Renal cortex interstitium (tissue), 11 donors: Measurements from ENCODE around the gene SYNE2. TPM values are rescaled to one million over a fixed set of nuclear protein-coding genes. Genes with fewer than 3 reads are reported as not detected.

ENCODE experiments used
- DNase-seq, 11 donors: peaks; one replicate each; pipeline ENCODE4 v3.0.0-alpha.2; 2013; ENCODE audit warnings: low read depth in 9 of 11, low spot score in 4 of 11; ENCODE audit errors: extremely low read depth in 1 of 11
- polyA plus RNA-seq, 3 donors: library from polyadenylated mRNA; unstranded; fragments of 120-200 nt; gene quantifications; one replicate each; pipeline ENCODE4 v1.2.1, GENCODE V29; 2013; ENCODE audit not compliant: insufficient read length in 3 of 3

SYNE2 gene
- polyA plus RNA-seq, 3 donors = 113 to 171 (median 131) TPM

DNA sequence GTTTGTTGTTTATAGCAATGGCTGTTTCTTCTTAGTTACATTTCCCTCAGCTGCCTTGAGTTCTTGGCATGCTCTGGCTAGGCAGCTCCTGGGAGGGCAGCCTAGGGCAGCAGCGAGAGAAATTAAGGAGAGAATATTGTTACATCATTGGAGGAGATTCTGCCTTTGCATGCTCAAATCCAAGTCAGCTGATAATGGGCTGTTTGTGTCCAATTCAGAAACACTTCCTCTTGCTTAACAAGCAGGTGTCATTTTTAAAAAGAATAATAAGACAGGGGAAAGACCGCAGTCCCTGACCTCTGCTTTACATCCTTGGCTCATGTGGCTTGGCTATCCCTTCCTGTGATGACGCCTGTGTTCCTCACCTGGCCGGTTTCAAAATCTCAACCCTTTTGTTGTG is 364.5 kb downstream of the SYNE2 start:
- DNase-seq = no peak

DNA sequence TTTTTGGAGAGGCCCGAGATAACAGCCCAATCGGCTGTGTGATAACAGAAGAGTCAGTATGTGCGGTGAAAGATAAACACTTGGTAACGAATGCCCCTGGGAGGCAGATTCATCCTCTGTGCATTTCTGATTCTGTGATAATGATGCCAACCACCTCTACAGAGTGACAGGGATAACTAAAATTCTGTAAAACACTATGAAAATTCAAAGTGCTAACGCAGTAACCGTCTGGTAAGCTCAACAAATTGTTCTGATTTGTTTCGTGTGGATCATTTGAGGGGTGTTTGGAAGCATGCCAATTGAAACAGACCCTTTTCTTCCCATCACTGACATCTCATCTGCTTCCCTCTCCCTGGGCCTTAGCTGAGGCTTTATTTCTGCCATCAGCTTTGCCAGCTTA is 365.0 kb downstream of the SYNE2 start:
- no peak for DNase-seq

DNA sequence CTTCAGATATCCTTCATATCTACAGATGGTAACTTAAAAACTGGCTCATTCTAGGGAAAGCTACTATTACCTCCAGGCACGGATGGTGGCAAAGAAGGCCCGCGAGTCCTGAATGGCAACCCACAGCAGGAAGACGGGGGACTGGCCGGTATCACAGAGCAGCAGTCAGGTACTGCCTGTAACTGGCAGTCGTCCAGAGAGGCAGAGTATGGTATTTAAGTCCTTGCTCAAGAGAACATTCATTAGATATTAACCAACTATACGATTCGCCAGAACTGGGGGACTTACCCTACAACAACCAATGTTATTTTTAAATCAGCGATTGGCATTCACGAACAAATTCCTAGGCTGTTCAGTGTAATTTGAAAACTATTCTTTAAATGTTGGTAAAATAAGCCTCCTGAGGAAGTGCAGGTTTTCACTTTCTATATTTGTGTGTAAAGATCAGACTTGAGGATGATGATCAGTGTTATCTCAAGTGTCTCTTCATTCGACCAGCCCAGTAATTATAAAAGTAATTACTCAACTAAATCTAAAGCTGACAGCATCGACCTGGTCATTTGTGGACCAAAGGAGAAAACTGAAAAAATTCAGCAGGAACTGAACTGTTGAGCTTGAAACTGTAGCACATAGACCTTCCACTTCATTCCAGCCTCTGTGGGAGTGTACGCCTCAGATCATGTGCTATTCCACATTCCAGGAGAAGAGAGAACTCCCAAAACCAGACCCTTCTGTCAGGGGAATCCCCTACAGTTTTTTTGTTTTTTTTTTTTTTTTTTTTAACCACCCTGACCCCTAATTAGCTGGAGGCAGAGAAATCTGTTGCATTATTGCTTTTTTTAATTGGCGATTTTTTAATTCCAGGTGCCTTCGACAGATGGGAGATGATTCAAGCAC is 365.8 kb downstream of the SYNE2 start:
- DNase-seq = no peak

DNA sequence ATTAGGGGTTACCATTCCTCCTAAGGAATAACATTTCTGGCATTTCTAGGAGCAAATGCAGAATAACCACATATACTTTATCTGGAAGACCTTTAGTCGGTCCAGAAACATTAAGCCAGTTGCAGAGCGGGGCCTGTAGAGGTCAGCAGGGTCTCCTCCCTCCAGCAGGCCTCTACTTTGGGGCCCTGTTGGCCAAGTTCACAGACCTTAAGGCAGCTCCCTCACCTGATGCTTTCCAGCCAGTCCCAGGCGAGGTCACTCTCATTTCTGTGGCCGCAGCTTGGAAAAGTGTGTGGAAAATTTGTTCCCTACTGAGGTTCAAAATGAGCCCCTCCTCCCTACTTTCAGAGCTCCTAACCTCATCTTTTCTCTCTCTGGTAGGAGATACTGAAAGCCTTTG is 367.3 kb downstream of the SYNE2 start:
- DNase-seq = no peak

DNA sequence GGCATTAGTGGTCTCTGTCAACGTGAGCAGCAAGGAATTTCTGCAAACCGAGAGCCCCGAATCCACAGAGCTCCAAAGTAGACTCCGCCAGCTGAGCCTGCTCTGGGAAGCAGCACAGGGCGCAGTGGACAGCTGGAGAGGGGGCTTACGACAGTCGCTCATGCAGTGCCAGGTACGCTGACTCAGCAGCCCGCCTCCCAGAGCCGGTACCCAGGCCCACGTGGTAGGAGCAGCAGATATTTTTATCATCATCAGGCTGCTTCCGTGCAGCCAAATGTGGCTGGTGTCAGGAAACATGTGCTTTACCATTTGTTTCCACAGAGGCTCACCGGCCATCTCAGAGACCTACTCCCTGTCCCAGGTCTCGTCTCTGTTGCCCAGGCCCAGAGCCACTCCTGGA is 367.7 kb downstream of the SYNE2 start:
- DNase-seq = no peak

DNA sequence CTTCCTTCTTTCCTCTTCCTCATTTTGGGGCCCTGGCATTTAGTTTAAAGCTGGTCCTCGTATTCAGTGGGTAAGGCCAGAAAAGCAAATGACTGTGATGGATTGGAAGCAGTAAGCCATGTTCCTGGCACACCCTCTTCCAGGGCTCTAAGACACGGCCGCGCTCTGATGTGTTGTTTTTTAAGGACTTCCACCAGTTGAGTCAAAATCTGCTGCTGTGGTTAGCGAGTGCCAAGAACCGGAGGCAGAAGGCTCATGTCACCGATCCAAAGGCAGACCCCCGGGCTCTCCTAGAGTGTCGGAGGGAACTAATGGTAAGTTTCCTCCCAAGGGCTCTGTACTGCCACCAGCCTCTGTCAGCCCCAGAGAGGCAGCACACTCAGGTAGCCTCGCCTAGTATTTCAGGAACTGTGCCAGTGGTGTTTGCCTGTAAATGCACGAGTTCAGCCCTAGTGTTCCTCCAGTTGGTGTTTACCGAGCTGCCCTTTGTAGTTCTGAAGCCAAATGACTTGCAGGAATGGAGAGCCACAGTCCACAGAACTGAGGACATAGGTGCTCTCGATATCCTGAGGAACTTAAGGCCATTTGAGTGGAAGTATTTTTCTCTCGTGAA is 368.7 kb downstream of the SYNE2 start:
- no peak for DNase-seq

DNA sequence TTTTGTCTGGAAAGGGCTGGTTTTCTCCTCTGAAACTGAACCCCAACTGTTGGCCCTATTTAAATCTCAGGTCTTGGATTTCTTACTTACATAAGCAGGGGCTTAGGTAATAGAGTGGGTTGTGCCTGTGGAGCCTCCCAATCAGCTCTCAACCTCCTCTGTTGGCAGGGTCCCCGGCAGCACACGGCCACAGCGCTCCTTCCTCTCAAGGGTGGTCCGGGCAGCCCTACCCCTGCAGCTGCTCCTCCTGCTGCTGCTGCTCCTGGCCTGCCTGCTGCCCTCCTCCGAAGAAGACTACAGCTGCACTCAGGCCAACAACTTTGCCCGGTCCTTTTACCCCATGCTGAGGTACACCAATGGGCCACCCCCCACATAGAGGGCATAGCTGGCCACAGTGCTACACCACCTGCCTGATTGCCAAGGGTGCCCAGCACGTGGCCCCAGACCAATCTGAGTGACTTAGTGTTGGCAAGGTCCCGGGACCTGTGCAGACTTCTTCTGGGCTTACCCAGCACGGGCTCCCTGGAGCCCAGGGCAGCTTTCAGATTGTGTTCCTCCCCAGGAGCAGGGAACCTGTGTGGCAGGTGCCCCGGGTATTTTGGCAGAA is 372.4 kb downstream of the SYNE2 start:
- DNase-seq = no peak

DNA sequence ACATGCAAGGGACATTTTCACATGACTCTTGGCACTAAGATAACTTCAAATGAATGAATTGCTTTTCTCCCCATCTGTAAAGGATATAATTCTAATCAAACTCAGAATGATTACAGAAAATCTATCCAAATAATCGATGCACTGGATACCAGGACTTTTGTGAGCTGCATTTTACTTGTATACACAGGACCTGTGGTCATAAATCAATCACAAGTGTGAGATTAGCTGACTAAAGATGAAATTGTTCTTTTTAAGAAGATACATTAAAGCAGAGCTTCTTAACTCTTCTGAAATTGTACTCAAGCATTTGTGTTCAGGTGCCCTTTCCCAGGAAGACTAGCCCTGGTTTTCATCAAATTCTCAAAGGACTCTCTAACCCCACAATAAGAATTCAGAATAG is 375.1 kb downstream of the SYNE2 start:
- DNase-seq = no peak

DNA sequence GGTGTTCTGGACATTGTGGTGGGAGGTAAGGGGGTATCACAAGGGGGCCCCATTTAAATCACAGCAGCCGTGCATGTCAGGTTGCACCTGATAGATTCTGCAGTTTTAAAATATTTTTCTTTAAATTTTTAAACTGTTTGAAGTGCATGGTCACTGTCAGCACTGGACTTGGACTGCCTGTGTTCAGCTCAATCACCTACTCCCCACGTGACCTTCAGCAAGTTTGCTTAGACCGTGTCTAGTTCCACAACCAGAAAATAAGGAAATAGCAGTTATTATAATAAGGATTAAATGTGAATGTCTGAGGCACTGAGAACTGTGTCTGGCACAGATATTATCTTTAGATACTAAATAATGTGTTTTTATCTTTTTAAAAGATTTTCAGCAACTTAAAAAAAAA is 376.7 kb downstream of the SYNE2 start:
- no peak for DNase-seq

DNA sequence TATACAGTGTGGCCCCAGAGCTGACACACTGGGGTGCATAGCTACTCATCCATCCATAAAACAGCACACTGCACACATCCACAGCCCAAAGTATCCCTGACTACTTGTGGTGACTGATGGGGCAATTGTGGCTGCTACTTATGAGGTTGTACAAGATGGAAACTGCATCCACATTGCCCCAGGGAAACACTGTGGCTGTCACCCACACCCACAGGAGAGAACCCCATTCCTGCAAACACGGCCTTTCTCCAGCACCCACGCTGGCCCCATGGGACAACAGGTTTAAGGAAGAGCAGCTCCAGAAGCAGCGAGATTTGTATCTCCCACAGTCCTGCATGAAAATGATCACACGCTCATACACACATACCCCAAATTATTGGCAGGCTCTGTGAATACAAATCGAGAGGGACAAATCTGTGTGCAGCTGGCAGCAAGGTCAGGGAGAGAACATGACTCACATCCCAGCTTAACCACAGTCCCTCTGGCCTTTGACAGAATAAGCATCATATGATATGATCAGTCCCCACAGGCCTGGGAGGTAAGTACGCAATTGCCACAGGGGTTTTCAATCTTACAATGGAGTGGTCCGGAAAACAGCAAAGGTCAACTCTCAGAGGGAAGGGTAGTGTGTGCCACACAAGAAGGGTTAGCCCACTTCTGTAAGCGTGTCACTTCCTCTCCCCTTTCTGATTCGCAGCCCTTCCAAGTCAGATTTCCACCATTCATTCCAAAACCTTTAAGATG is 379.5 kb downstream of the SYNE2 start:
- no peak for DNase-seq

DNA sequence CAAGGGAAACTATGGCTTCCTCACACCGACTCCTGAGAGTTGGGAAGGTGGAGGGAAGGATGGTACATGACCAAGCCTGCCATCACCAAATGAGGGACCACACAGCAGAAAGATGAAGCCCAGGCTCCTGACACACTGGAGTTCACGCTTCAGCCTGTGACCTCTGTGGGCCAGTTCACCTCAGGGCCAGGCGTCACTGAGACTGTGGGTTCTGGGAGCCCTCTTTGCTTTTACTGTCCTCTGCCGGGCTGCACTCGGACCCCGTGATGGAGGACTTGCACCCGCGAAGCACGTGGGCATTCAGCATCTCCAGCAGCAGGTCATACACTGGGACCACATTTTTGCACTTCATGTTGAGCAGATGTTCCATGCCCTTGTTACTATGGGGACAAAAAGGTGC is 380.1 kb downstream of the SYNE2 start:
- no peak for DNase-seq

DNA sequence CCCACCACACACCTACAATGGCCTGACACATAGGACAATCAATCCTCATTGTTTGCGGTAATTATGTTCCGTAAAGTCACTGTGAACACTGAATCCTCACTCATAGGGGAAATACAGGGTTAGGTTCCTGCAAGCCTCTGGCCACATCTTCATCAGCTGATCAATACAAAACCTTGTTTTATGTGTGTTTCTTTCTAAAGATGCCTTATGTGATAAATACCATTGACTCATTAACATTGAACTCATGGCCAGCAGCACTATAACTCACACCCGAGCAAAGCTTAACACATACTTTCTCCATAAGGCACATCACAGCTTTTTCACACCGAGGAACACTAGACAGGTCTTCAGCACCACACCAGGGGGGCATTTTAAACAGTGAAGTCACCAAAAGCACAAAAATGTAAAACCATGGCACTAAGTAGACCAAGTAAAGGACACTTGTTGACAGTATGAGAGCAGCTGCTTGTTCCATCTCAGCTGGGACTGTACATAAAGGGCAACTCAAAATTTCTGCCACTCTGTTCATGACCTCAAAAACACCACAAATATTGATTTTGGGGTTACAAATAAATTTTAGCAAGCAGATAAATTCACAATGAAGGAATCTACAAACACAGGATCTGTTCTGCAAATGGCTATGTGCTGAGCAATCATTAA is 380.9 kb downstream of the SYNE2 start:
- DNase-seq = no peak

DNA sequence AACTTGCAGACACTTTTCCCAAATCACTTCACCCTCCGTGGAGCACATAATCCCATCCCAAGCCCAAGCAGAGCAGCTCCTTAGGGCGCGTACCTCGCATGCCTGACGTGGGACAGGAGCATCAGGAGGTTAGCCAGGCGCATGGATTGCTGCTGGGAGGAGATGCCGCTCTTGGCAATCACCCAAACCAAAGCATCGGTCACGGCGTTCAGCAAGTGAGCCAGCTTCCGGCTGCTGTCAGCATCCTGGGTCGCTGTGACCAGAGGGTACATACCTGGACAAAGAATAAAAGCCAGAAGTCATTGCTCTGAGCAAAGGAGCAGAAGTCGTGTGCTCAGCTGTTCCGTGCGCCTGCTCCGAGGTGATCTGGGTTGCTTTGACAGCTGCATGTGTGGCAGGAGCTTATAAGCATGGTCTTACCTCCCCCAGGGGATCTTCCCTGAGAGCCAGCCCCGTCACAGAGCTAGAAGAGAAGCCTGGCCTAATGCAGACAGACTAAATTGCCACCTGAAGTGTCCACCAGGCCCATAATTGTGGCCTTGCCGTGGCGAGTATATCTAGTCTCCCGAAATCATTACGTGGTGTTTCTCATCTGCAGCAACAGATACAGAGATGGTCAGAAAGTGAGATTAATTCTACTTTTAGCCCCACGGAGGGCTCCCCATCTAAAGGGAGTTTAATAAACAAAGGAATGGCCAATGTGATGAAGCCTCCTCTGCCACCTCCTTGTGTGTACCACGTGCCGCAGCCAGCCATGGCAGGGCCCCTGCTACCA is 382.3 kb downstream of the SYNE2 start:
- no peak for DNase-seq

DNA sequence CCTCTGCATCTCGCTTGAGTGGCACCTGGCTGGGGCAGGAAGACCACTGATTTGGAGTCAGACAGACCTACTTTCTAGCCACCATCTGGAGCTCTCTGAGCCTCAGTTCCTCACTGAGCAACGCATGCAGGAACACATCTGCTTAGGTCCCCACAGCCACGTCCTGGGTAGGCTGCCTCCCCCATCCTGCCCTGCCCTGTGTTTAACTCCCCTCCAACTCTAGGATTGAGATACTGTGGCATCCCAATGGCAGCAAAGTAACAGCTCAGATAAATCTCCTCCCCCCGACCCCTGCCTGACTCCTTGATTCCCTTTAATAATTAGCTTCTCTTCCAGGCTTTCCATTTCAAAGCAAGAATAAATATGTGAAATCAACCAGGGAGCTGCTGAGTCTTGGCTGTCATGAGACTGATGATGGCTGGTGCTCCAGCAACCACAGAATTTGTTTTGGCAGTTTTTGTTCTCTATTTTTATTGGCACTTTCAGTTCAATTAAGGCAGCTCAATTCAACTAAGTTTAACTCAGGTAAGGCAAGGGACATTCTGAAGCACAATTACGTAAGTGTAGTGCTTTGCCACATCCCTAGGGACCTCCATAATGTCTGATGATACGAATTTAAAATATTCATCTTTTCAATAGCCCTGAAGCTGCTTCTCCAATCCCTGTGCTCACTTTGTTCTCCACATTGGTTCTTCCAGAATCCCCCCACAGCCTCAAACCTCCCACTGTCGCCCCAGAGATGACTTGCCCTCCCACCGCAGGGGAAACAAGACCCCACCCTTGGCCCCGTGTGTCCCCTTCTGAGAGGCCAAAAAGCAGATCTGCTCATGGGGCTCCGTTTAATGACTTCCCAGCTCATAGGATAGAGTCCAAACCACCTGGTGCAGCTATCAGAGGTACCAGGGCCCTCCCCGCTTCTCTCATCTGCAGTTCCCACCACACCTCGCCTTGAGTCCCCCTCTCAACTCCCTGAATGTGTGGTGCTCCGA is 383.1 kb downstream of the SYNE2 start:
- no peak for DNase-seq

DNA sequence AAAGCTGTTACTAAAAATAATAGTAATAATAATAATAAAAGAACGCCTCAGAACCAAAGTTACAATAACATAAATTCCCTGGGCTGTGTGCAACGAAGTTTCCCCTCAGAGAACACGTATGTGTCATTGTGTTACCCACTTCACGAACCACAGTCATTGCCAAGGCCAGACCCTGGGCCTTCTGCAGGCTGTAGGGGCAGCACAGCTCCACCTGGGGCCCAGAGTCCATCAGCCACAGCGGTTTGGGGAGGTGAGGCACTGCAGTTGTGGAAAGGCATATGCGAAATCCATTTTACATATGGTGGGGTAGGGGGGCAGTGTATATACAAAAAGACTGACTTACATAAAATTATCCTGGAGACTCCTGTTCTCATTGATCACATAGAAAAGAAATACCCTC is 385.2 kb downstream of the SYNE2 start:
- no peak for DNase-seq

DNA sequence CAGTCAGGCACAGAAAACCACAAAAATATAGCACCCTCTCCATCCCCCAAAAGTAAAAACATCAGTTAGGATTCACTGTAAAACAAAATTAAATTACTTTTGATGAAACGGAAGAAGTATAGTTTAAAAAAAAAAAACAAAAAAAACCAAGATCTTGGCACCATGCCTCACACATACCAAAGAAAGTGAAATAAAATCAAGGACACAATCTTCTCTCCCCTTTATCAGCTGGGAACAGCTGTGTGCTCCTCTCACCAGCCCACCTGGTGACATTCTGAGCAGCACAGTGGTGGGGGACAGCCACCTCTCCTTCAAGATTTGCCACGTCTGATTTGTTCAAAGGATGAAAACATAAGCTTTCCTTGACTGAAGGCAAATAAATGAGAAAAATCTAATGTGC is 385.8 kb downstream of the SYNE2 start:
- no peak for DNase-seq

DNA sequence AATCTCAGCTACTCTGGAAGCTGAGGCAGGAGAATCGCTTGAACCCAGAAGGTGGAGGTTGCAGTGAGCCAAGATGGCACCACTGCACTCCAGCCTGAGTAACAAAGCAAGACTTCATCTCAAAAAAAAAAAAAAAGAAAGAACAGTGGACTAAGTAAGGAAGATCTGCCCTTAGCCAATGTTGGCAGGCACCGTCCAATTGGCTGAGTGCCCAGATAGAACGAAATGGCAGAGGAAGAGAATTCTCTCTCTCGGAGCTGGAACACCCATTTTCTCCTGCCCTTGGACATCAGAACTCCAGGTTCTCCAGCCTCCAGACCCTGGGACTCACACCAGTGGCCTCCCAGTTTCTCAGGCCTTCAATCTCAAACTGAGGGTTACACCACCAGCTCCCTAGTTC is 391.5 kb downstream of the SYNE2 start:
- DNase-seq = no peak
